RWPE1 (cell line): Measurements from ENCODE around the gene AMPD2.

Experiments used
- CTCF ChIA-PET: fragments of 350-600 bp; sonication (Branson Sonifier 250); formaldehyde crosslinking; extraction: SDS; loops from one replicate; lab custom pipeline; 2021; lab: Yijun Ruan, JAX
- POLR2A ChIA-PET: fragments of 400-600 bp; formaldehyde crosslinking; extraction: SDS; loops from one replicate; lab custom pipeline; 2020; ENCODE audit warnings: antibody characterized with exemption; ENCODE audit not compliant: low non-redundant PET; lab: Yijun Ruan, JAX
- DNase-seq: peaks from one replicate; pipeline ENCODE4 v3.0.0; 2012; ENCODE audit warnings: low spot score
- H3K27ac ChIP-seq: fragments of 450-650 bp; 2 replicates; pipeline ENCODE4 v1.5.1; 2017
- CTCF ChIP-seq: fragments of 450-650 bp; conservative IDR thresholded peaks from 2 replicates; pipeline ENCODE4 v1.5.1; 2017; ENCODE audit warnings: low read depth, mild to moderate bottlenecking

Gene AMPD2

GRCh38 chr1:109635862-109636200 is 16.2 kb downstream of the AMPD2 start:
- no peak for TF ChIP-seq CTCF
- no peak overlapping the region for H3K27ac ChIP-seq
- DNase-seq, result no peak
- POLR2A ChIA-PET, result no interaction called here
- CTCF ChIA-PET, result interaction anchor here (6.6 kb wide), 1 partner anchor 139 kb away, joined by 97 read pairs; no protein-coding TSS in a partner anchor

- ChIA-PET CTCF (interaction anchor here (0.6 to 6.6 kb wide), 2 partner anchors 90 to 138 kb away, joined by 3 to 97 read pairs; no protein-coding TSS in a partner anchor), POLR2A (no interaction called here)
- TF ChIP-seq CTCF, result no peak
- no peak overlapping the region for H3K27ac ChIP-seq
- DNase-seq, result no peak
Observed at GRCh38 chr1:109636201-109636952, 16.7 kb downstream of the AMPD2 start.

GRCh38 chr1:109637446-109637845 is 17.8 kb downstream of the AMPD2 start:
- CTCF ChIA-PET, result interaction anchor here (0.7 to 6.6 kb wide), 2 partner anchors 137 to 347 kb away, joined by 4 to 97 read pairs; partner anchors contain the start of gene AHCYL1
- no peak overlapping the region for H3K27ac ChIP-seq
- POLR2A ChIA-PET, result interaction anchor here (0.6 kb wide), 1 partner anchor 610 kb away, joined by 4 read pairs; no protein-coding TSS in a partner anchor
- TF ChIP-seq CTCF, result no peak
- DNase-seq, result no peak

- ChIA-PET CTCF (interaction anchor here (0.6 to 6.6 kb wide), 12 partner anchors 8 to 345 kb away, joined by 3 to 97 read pairs (median 10); partner anchors contain the start of genes AHCYL1 and GNAI3), POLR2A (no interaction called here)
- no peak for DNase-seq
- no peak overlapping the region for H3K27ac ChIP-seq
- TF ChIP-seq CTCF, result no peak
Observed at GRCh38 chr1:109639063-109639840, 19.6 kb downstream of the AMPD2 start.

GRCh38 chr1:109639841-109640184 is 20.2 kb downstream of the AMPD2 start:
- TF ChIP-seq CTCF, result no peak
- ChIA-PET CTCF (interaction anchor here (0.6 to 6.6 kb wide), 25 partner anchors 9 to 346 kb away, joined by 3 to 97 read pairs (median 5); partner anchors contain the start of genes AHCYL1, GNAI3 and GSTM4), POLR2A (no interaction called here)
- DNase-seq, result no peak
- H3K27ac ChIP-seq, result no peak overlapping the region

GRCh38 chr1:109640285-109640865 is 20.7 kb downstream of the AMPD2 start:
- no peak overlapping the region for H3K27ac ChIP-seq
- POLR2A ChIA-PET, result no interaction called here
- CTCF ChIA-PET, result interaction anchor here (0.6 to 6.6 kb wide), 30 partner anchors 9 to 346 kb away, joined by 3 to 97 read pairs (median 4); partner anchors contain the start of genes AHCYL1, GNAI3 and GSTM4
- DNase-seq, result peak; percentile 50
- peak; percentile 86 for TF ChIP-seq CTCF
